Tongue (tissue), 1 donor: ENCODE measurements around the gene IL9. TPM values are rescaled to one million over a fixed set of nuclear protein-coding genes. Genes with fewer than 3 reads are reported as not detected.

Source experiments
- total RNA-seq: library from RNA; depleted of rRNA; stranded (reverse); fragments of >200 nt; gene quantifications from one replicate; pipeline ENCODE4 v1.2.3, GENCODE V29; 2014

IL9 gene
- total RNA-seq, 1 donor from 2014 or later, result not detected

Other genes with a start within 250 kb of the IL9 start
- gene SLC25A48, start 61.2 kb downstream of the IL9 start, total RNA-seq, result 1.9 TPM
- not detected for gene LECT2, start 59.1 kb upstream of the IL9 start, total RNA-seq
- 376 TPM for gene TGFBI, start 133.1 kb upstream of the IL9 start, total RNA-seq
- gene SMAD5, start 237.0 kb upstream of the IL9 start, total RNA-seq, result 72.2 TPM